GM04503 (cell line): ENCODE data around the gene OSCP1.

Source experiments
- DNase-seq: peaks from one replicate; pipeline ENCODE4 v3.0.0-alpha.2; 2012; ENCODE audit warnings: low read depth

Gene OSCP1

GRCh38 chr1:36446271-36446670, 4.0 kb downstream of the OSCP1 start:
- DNase-seq = no peak

- no peak for DNase-seq
Observed at GRCh38 chr1:36443297-36443696, 7.0 kb downstream of the OSCP1 start.

- no peak for DNase-seq
Observed at GRCh38 chr1:36442337-36442736, 7.9 kb downstream of the OSCP1 start.

- DNase-seq = no peak
Observed at GRCh38 chr1:36440646-36441045, 9.6 kb downstream of the OSCP1 start.

GRCh38 chr1:36440044-36440443, 10.2 kb downstream of the OSCP1 start:
- DNase-seq = no peak

- DNase-seq = no peak
Observed at GRCh38 chr1:36438715-36439114, 11.5 kb downstream of the OSCP1 start.

GRCh38 chr1:36436821-36437220, 13.4 kb downstream of the OSCP1 start:
- DNase-seq = no peak

GRCh38 chr1:36433102-36433501, 17.1 kb downstream of the OSCP1 start:
- no peak for DNase-seq

- no peak for DNase-seq
Observed at GRCh38 chr1:36432616-36433015, 17.6 kb downstream of the OSCP1 start.

- DNase-seq = no peak
Observed at GRCh38 chr1:36425791-36426190, 24.5 kb downstream of the OSCP1 start.

GRCh38 chr1:36421649-36422048, 28.6 kb downstream of the OSCP1 start:
- DNase-seq = no peak

- DNase-seq = no peak
Observed at GRCh38 chr1:36420836-36421317, 29.4 kb downstream of the OSCP1 start.

- DNase-seq = no peak
Observed at GRCh38 chr1:36420409-36420808, 29.8 kb downstream of the OSCP1 start.

GRCh38 chr1:36419569-36419968, 30.7 kb downstream of the OSCP1 start:
- DNase-seq = no peak

- no peak for DNase-seq
Observed at GRCh38 chr1:36419140-36419539, 31.1 kb downstream of the OSCP1 start.

- no peak for DNase-seq
Observed at GRCh38 chr1:36417931-36418330, 32.3 kb downstream of the OSCP1 start.

- DNase-seq = no peak
Observed at GRCh38 chr1:36415661-36416326, 34.5 kb downstream of the OSCP1 start.

GRCh38 chr1:36414384-36414783, 35.9 kb downstream of the OSCP1 start:
- no peak for DNase-seq

- no peak for DNase-seq
Observed at GRCh38 chr1:36411674-36412648, 38.3 kb downstream of the OSCP1 start.

GRCh38 chr1:36408479-36408878, 41.8 kb downstream of the OSCP1 start:
- no peak for DNase-seq

GRCh38 chr1:36406440-36406839, 43.8 kb downstream of the OSCP1 start:
- no peak for DNase-seq

GRCh38 chr1:36402504-36402890, 47.8 kb downstream of the OSCP1 start:
- no peak for DNase-seq
